GM18951 (cell line): ENCODE data around the gene DOCK3.
"Not testable (repeated sequence)": the region's sequence is repeated elsewhere in the genome, so short reads cannot be mapped to it uniquely, and the experiment has no call there.

ENCODE experiments used
- POLR2A ChIP-seq: IDR thresholded peaks from 4 replicates; pipeline ENCODE4 v1.6.1; 2011; ENCODE audit warnings: mild to moderate bottlenecking; ENCODE audit not compliant: insufficient read length, insufficient read depth; ENCODE audit errors: extremely low read depth
- in situ Hi-C: fragments of 300-500 bp; cut with MboI; formaldehyde crosslinking; loops from one replicate; pipeline ENCODE4 v1.12.0; 2022; ENCODE audit warnings: low sequenced_read_pairs, mixed read lengths, inconsistent platforms; ENCODE audit not compliant: unreplicated experiment

Gene DOCK3

GRCh38 chr3:50657407-50657806 lies 17.3 kb upstream of the DOCK3 start:
- in situ Hi-C loops = no loop called here
- TF ChIP-seq POLR2A = no peak

GRCh38 chr3:50657816-50658215 lies 16.9 kb upstream of the DOCK3 start:
- TF ChIP-seq POLR2A = no peak
- in situ Hi-C loops = no loop called here

DNA sequence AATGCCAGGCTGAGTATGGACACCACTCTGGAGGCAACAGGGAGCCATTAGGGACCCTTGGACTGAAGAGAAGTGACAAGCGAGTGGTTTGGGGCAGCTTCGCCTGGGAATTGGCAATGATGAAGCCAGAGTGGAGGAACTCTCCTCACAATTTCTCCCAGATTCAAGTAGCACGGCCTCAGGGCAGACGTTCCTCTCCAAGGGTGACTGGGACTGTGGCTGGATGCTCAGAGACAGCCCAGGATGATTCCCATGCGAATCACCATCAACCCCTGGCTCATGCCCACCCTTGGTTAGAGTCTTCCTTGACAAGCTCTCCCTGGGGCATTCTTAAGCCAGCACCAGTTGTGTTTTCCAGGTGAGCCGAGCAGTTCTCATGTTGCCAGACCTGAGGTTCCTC lies 16.3 kb upstream of the DOCK3 start:
- TF ChIP-seq POLR2A = no peak
- in situ Hi-C loops = no loop called here

DNA sequence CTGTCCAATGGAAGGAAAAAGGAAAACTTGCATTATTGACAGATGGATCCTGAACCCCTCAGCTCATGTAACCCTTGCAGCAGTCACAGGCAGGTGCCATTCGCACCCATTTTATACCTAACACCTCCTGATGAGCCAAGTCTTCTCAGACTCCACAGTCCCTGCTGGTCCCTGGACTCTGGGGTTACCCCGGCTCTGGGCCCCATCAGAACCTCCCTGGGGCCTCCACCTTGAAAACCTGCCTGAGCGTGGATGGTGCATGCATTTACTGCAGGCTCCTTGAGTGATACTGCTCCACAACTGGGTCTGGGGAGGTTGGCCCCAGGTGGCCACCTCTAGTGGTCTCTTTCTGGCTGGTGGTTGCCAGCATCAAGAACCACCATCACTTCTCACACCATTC lies 15.9 kb upstream of the DOCK3 start:
- in situ Hi-C loops = no loop called here
- no peak for TF ChIP-seq POLR2A

GRCh38 chr3:50660386-50660785 lies 14.3 kb upstream of the DOCK3 start:
- no peak for TF ChIP-seq POLR2A
- in situ Hi-C loops = no loop called here

GRCh38 chr3:50661321-50661837 lies 13.3 kb upstream of the DOCK3 start:
- in situ Hi-C loops = no loop called here
- no peak for TF ChIP-seq POLR2A

- in situ Hi-C loops = no loop called here
- TF ChIP-seq POLR2A = no peak
These were observed 12.3 kb upstream of the DOCK3 start for GRCh38 chr3:50662408-50662807.

GRCh38 chr3:50665081-50665840 lies 9.5 kb upstream of the DOCK3 start:
- no peak for TF ChIP-seq POLR2A
- in situ Hi-C loops = no loop called here

DNA sequence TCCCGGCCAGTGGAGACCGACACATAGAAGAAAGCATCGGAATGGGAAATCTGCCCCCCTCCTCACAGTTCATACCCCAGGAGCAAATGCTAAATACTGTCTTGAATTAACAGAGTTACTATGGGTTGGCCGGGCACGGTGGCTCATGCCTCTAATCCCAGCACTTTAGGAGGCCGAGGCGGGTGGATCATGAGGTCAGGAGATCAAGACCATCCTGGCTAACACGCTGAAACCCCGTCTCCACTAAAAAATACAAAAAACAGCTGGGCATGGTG lies 8.9 kb upstream of the DOCK3 start:
- in situ Hi-C loops = not testable (repeated sequence)

GRCh38 chr3:50666837-50667236 lies 7.9 kb upstream of the DOCK3 start:
- in situ Hi-C loops = no loop called here
- no peak for TF ChIP-seq POLR2A

- in situ Hi-C loops = no loop called here
- no peak for TF ChIP-seq POLR2A
These were observed 3.4 kb upstream of the DOCK3 start for GRCh38 chr3:50671331-50671730.

- in situ Hi-C loops = no loop called here
These were observed 2.1 kb upstream of the DOCK3 start for GRCh38 chr3:50672656-50673055.

GRCh38 chr3:50673931-50674330 lies 796 bp upstream of the DOCK3 start:
- in situ Hi-C loops = no loop called here
- TF ChIP-seq POLR2A = no peak

More at GRCh38 chr3:50672656-50673055, 2.1 kb upstream of the DOCK3 start:
- TF ChIP-seq POLR2A = no peak

GRCh38 chr3:50675179-50676030 lies 678 bp downstream of the DOCK3 start:
- in situ Hi-C loops = no loop called here
- no peak for TF ChIP-seq POLR2A
